Hepatocyte (in vitro differentiated cells): ENCODE measurements around the gene GABRB2. TPM values are rescaled to one million over a fixed set of nuclear protein-coding genes. Genes with fewer than 3 reads are reported as not detected.
A peak's percentile ranks its signal among the peaks of the same experiment; 100 is the strongest.

Source experiments
- DNase-seq: peaks from one replicate; pipeline ENCODE4 v3.0.0-alpha.2; 2016; ENCODE audit warnings: low spot score
- H2AFZ ChIP-seq: fragments of 200-600 bp; sonication (generic); 2 replicates; pipeline ENCODE4 v1.6.0; 2016; ENCODE audit warnings: antibody characterized with exemption, mild to moderate bottlenecking
- H3K27ac ChIP-seq: fragments of 200-600 bp; sonication (generic); 2 replicates; pipeline ENCODE4 v1.5.1; 2016; ENCODE audit warnings: mild to moderate bottlenecking
- H3K27me3 ChIP-seq: fragments of 200-600 bp; sonication (generic); 2 replicates; pipeline ENCODE4 v1.6.1; 2016
- H3K36me3 ChIP-seq: fragments of 200-600 bp; sonication (generic); replicated peaks from 2 replicates; pipeline ENCODE4 v1.5.1; 2016; ENCODE audit warnings: low read depth; ENCODE audit not compliant: insufficient read depth
- H3K4me1 ChIP-seq: fragments of 200-600 bp; sonication (generic); 2 replicates; pipeline ENCODE4 v1.5.1; 2016; ENCODE audit warnings: mild to moderate bottlenecking, moderate library complexity; ENCODE audit not compliant: insufficient read depth
- H3K4me2 ChIP-seq: fragments of 200-600 bp; sonication (generic); 2 replicates; pipeline ENCODE4 v1.6.0; 2016
- H3K4me3 ChIP-seq: fragments of 200-600 bp; sonication (generic); 2 replicates; pipeline ENCODE4 v1.5.1; 2016; ENCODE audit warnings: mild to moderate bottlenecking
- H3K79me2 ChIP-seq: fragments of 200-600 bp; sonication (generic); 2 replicates; pipeline ENCODE4 v1.6.0; 2017; ENCODE audit warnings: mild to moderate bottlenecking
- H3K9me2 ChIP-seq: fragments of 200-600 bp; sonication (generic); replicated peaks from 2 replicates; pipeline ENCODE4 v1.6.0; 2017; ENCODE audit warnings: mild to moderate bottlenecking; ENCODE audit not compliant: insufficient read depth
- H3K9me3 ChIP-seq: fragments of 200-600 bp; sonication (generic); 2 replicates; pipeline ENCODE4 v1.5.1; 2016; ENCODE audit warnings: low read depth, mild to moderate bottlenecking
- H4K20me1 ChIP-seq: fragments of 200-600 bp; sonication (generic); 2 replicates; pipeline ENCODE4 v1.6.0; 2016; ENCODE audit warnings: mild to moderate bottlenecking; ENCODE audit not compliant: insufficient read depth, poor library complexity, severe bottlenecking
- EZH2 ChIP-seq: fragments of 200-600 bp; sonication (generic); IDR thresholded peaks from 2 replicates; pipeline ENCODE4 v1.6.1; 2016; ENCODE audit warnings: antibody characterized with exemption, mild to moderate bottlenecking, borderline replicate concordance
- EZH2phosphoT487 ChIP-seq: fragments of 200-600 bp; sonication (generic); IDR thresholded peaks from one replicate; pipeline ENCODE4 v1.6.1; 2018; ENCODE audit warnings: antibody characterized with exemption, mild to moderate bottlenecking, low read depth, moderate library complexity; ENCODE audit not compliant: unreplicated experiment, severe bottlenecking
- WGBS: methylation state at CpG from one replicate; pipeline ENCODE4 v1.1.6; 2016; ENCODE audit warnings: low lambda C conversion rate; ENCODE audit errors: missing lambda C conversion rate; 5-methylcytosine and 5-hydroxymethylcytosine counted together
- polyA plus RNA-seq: library from polyadenylated mRNA; unstranded; fragments of >200 nt; fragmentation: Nextera tagmentation; extraction: Ambion mirVana; gene quantifications from 2 replicates; pipeline ENCODE4 v1.2.1, GENCODE V29; 2016
- total RNA-seq: library from RNA; depleted of rRNA; stranded (reverse); fragments of >200 nt; gene quantifications from 2 replicates; pipeline ENCODE4 v1.2.3, GENCODE V29; 2014
- TF ChIP-seq, protein P1 (sequence below): fragments of 200-600 bp; sonication (generic); IDR thresholded peaks from 2 replicates; pipeline ENCODE4 v1.5.1; 2016; ENCODE audit warnings: antibody characterized with exemption, mild to moderate bottlenecking; ENCODE audit not compliant: poor library complexity

The GABRB2 gene
- total and polyA plus RNA-seq, 2 experiments from 2014 or later: 0.16 to 0.53 TPM

- no peak for TF ChIP-seq EZH2phosphoT487
- TF ChIP-seq, protein P1, sequence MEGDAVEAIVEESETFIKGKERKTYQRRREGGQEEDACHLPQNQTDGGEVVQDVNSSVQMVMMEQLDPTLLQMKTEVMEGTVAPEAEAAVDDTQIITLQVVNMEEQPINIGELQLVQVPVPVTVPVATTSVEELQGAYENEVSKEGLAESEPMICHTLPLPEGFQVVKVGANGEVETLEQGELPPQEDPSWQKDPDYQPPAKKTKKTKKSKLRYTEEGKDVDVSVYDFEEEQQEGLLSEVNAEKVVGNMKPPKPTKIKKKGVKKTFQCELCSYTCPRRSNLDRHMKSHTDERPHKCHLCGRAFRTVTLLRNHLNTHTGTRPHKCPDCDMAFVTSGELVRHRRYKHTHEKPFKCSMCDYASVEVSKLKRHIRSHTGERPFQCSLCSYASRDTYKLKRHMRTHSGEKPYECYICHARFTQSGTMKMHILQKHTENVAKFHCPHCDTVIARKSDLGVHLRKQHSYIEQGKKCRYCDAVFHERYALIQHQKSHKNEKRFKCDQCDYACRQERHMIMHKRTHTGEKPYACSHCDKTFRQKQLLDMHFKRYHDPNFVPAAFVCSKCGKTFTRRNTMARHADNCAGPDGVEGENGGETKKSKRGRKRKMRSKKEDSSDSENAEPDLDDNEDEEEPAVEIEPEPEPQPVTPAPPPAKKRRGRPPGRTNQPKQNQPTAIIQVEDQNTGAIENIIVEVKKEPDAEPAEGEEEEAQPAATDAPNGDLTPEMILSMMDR: no peak
- no peak for TF ChIP-seq EZH2
- Histone ChIP-seq H3K4me1 (no peaks in the 10 kb centered on the region), H3K9me2 (no peaks in the 10 kb centered on the region), H3K9me3 (no peaks in the 10 kb centered on the region), H3K27ac (no peak overlapping the region), H3K27me3 (no peaks in the 10 kb centered on the region), H3K4me3 (no peak overlapping the region), H2AFZ (no peak overlapping the region), H3K36me3 (no peaks in the 10 kb centered on the region), H4K20me1 (no peaks in the 10 kb centered on the region), H3K4me2 (no peak overlapping the region), H3K79me2 (no peaks in the 10 kb centered on the region)
- 73% methylated on average over 3 of the region's 3 CpGs for WGBS
- DNase-seq: no peak
These were observed 213.2 kb downstream of the GABRB2 start for GRCh38 chr5:161333194-161333880.

GRCh38 chr5:161332343-161332742 is 214.2 kb downstream of the GABRB2 start:
- no peaks in the 10 kb centered on the region for H4K20me1 ChIP-seq
- H3K4me3 ChIP-seq: no peak overlapping the region
- 91% methylated on average over 3 of the region's 3 CpGs for WGBS
- H3K9me2 ChIP-seq: no peaks in the 10 kb centered on the region
- no peaks in the 10 kb centered on the region for H3K4me1 ChIP-seq
- no peak overlapping the region for H3K27ac ChIP-seq
- H3K27me3 ChIP-seq: no peaks in the 10 kb centered on the region
- no peak for TF ChIP-seq EZH2phosphoT487
- TF ChIP-seq, protein P1: no peak
- no peak for TF ChIP-seq EZH2
- no peak overlapping the region for H3K4me2 ChIP-seq
- H3K79me2 ChIP-seq: no peaks in the 10 kb centered on the region
- no peaks in the 10 kb centered on the region for H3K9me3 ChIP-seq
- no peaks in the 10 kb centered on the region for H3K36me3 ChIP-seq
- DNase-seq: peak; percentile 34
- no peak overlapping the region for H2AFZ ChIP-seq

- TF ChIP-seq EZH2phosphoT487 (no peak), EZH2 (no peak)
- TF ChIP-seq, protein P1: no peak
- Histone ChIP-seq H3K27ac (no peak overlapping the region), H3K79me2 (no peaks in the 10 kb centered on the region), H2AFZ (no peak overlapping the region), H4K20me1 (no peaks in the 10 kb centered on the region), H3K9me2 (no peaks in the 10 kb centered on the region), H3K4me2 (no peak overlapping the region), H3K9me3 (no peaks in the 10 kb centered on the region), H3K4me3 (no peak overlapping the region), H3K4me1 (no peaks in the 10 kb centered on the region), H3K27me3 (no peaks in the 10 kb centered on the region), H3K36me3 (no peaks in the 10 kb centered on the region)
- no peak for DNase-seq
- WGBS: 74% methylated on average over 3 of the region's 3 CpGs
These were observed 232.5 kb downstream of the GABRB2 start for GRCh38 chr5:161314033-161314432.
